OCI-LY3 (cell line): ENCODE data around the gene RPL3.

Experiments used
- H2AFZ ChIP-seq: fragments of 200-600, 300-600 bp; shearing (Covaris generic); 2 replicates; pipeline ENCODE4 v1.6.0; 2014; ENCODE audit warnings: antibody characterized with exemption, low read depth, low read length
- H3K27ac ChIP-seq: fragments of 200-600, 300-600 bp; sonication (generic); 2 replicates; pipeline ENCODE4 v1.5.1; 2014; ENCODE audit warnings: mild to moderate bottlenecking, low read length, moderate library complexity, mixed read lengths
- H3K27me3 ChIP-seq: fragments of 200-600, 300-600 bp; sonication (generic); 2 replicates; pipeline ENCODE4 v1.6.1; 2014; ENCODE audit warnings: low read depth, low read length, mixed read lengths
- H3K36me3 ChIP-seq: fragments of 200-600, 300-600 bp; sonication (generic); replicated peaks from 2 replicates; pipeline ENCODE3; 2014; ENCODE audit warnings: low read depth, low read length, mixed read lengths
- H3K4me1 ChIP-seq: fragments of 300-600, 200-600 bp; sonication (generic); 2 replicates; pipeline ENCODE4 v1.6.1; 2014; ENCODE audit warnings: low read length, mixed read lengths
- H3K4me2 ChIP-seq: fragments of 200-600, 300-600 bp; sonication (generic); 2 replicates; pipeline ENCODE4 v1.6.1; 2014; ENCODE audit warnings: low read length, mixed read lengths
- H3K4me3 ChIP-seq: fragments of 300-600, 200-600 bp; sonication (generic); 2 replicates; pipeline ENCODE4 v1.5.1; 2014; ENCODE audit warnings: antibody characterized with exemption, mild to moderate bottlenecking, low read length, moderate library complexity
- H3K79me2 ChIP-seq: fragments of 300-600, 200-600 bp; shearing (Covaris generic); 2 replicates; pipeline ENCODE4 v1.6.1; 2014; ENCODE audit warnings: mild to moderate bottlenecking, low read length, mixed read lengths
- H3K9ac ChIP-seq: fragments of 300-600, 200-600 bp; shearing (Covaris generic); 2 replicates; pipeline ENCODE4 v1.6.0; 2014; ENCODE audit warnings: mild to moderate bottlenecking, low read length, moderate library complexity
- H3K9me3 ChIP-seq: fragments of 200-600, 300-600 bp; shearing (Covaris generic); 2 replicates; pipeline ENCODE4 v1.6.1; 2014; ENCODE audit warnings: low read length, mixed read lengths; ENCODE audit not compliant: insufficient read depth
- H4K20me1 ChIP-seq: fragments of 200-600, 300-600 bp; sonication (generic); 2 replicates; pipeline ENCODE4 v1.6.1; 2016; ENCODE audit warnings: low read length, mixed read lengths; ENCODE audit not compliant: insufficient read depth
- CTCF ChIP-seq: fragments of 200-600, 300-600 bp; sonication (generic); IDR thresholded peaks from 2 replicates; pipeline ENCODE4 v1.5.1; 2014; ENCODE audit warnings: antibody characterized with exemption, low read length, low read depth
- EZH2phosphoT487 ChIP-seq: fragments of 200-600 bp; shearing (Covaris generic); IDR thresholded peaks from 2 replicates; pipeline ENCODE4 v1.6.1; 2018; ENCODE audit warnings: antibody characterized with exemption, mixed run types, low read depth

RPL3 gene

DNA sequence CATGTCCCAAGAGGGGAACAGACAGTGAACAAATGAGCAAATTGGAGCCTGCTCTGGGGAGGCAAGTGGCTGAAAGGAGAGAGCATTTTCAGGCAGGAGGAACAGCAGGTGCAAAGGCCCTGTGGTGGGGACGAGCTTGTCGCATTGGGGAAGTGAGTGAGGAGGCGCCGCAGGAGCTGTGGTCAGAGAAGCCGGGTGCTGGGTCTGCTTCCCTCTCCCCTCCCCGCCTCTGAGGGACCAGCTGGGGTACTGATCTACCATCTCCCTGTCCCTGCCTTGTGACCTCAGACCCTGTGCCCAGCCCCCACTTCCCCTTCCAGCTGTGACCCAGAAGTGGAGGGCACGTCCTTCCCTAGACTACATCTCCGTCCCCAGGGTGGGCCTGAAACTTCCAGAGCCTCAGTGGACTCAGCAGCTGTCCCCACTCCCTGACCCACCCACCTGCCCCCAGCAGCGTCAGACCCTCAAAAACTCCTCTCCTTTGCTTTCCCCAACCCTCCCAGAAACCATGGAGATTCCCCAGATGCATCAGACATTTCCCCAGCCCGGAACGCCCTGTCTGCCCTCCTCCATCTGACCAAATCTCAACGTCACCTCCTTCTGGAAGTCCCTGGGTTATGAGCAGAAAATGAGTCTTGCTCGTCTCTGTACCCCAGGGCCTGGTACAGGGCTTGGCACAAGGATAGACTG is 54.9 kb downstream of the RPL3 start:
- no peaks in the 10 kb centered on the region for H3K36me3 ChIP-seq
- H2AFZ ChIP-seq = no peak overlapping the region
- peaks cover 29% of the 10 kb centered on the region for H3K4me1 ChIP-seq
- no peaks in the 10 kb centered on the region for H4K20me1 ChIP-seq
- H3K4me3 ChIP-seq = no peak overlapping the region
- TF ChIP-seq EZH2phosphoT487 = no peak
- no peak for TF ChIP-seq CTCF
- no peak overlapping the region for H3K9ac ChIP-seq
- no peaks in the 10 kb centered on the region for H3K79me2 ChIP-seq
- no peak overlapping the region for H3K27ac ChIP-seq
- H3K9me3 ChIP-seq = no peaks in the 10 kb centered on the region
- no peak overlapping the region for H3K4me2 ChIP-seq
- H3K27me3 ChIP-seq = no peaks in the 10 kb centered on the region

- no peaks in the 10 kb centered on the region for H3K27me3 ChIP-seq
- no peaks in the 10 kb centered on the region for H3K9me3 ChIP-seq
- peaks cover 29% of the 10 kb centered on the region for H3K4me1 ChIP-seq
- H3K36me3 ChIP-seq = no peaks in the 10 kb centered on the region
- H3K4me2 ChIP-seq = no peak overlapping the region
- H3K79me2 ChIP-seq = no peaks in the 10 kb centered on the region
- TF ChIP-seq CTCF (no peak), EZH2phosphoT487 (no peak)
- H3K27ac ChIP-seq = no peak overlapping the region
- no peak overlapping the region for H3K4me3 ChIP-seq
- H3K9ac ChIP-seq = no peak overlapping the region
- no peaks in the 10 kb centered on the region for H4K20me1 ChIP-seq
- no peak overlapping the region for H2AFZ ChIP-seq
Observed at GRCh38 chr22:39263626-39264348, 55.6 kb downstream of the RPL3 start.
